ENCODE data around the gene TLCD2. TPM values are rescaled to one million over a fixed set of nuclear protein-coding genes. Genes with fewer than 3 reads are reported as not detected.
"Not testable (repeated sequence)": the region's sequence is repeated elsewhere in the genome, so short reads cannot be mapped to it uniquely, and the experiment has no call there.

TLCD2 gene
- total and polyA plus RNA-seq, 7 experiments from 2014 or later, result 0.05 to 0.49 (median 0.08) TPM; not detected in 3

- Mint-ChIP-seq H3K4me1 (peaks cover 34 to 60% (median 52%) of the 10 kb centered on the region in 7 donors), H3K27ac (peak overlapping the region; percentile 95 to 100 (median 98)), H3K27me3 (no peaks in the 10 kb centered on the region), H3K36me3 (peaks cover 13 to 47% (median 38%) of the 10 kb centered on the region in 5 donors), H3K9me3 (no peaks in the 10 kb centered on the region), H3K4me3 (peak overlapping the region; percentile 89 to 100 (median 97))
- Histone ChIP-seq H3K27me3 (ENCODE audit: control insufficient read depth in 2 of 2, insufficient read depth in 2 of 2, low read length in 2 of 2) (no peaks in the 10 kb centered on the region), H3K4me3 (ENCODE audit: low read length) (peak overlapping the region; percentile 96), H3K36me3 (ENCODE audit: control insufficient read depth in 2 of 3, insufficient read depth in 3 of 3, low read length in 3 of 3) (peaks cover 40 to 57% (median 40%) of the 10 kb centered on the region in 3 experiments), H3K9me3 (ENCODE audit: control insufficient read depth in 2 of 3, low read length in 3 of 3) (no peaks in the 10 kb centered on the region), H3K4me1 (ENCODE audit: control insufficient read depth in 2 of 2, insufficient read depth in 2 of 2, low read length in 2 of 2) (peaks cover 10 to 24% of the 10 kb centered on the region in 2 donors), H3K27ac (ENCODE audit: low read depth, low read length) (peak overlapping the region; percentile 100)
- DNase-seq (no peak), ATAC-seq (no peak)
- intact Hi-C loops (cut with micrococcal nuclease), result no loop called here
- ChIA-PET CTCF (interaction anchor here (0.7 to 1.9 kb wide), 6 partner anchors 14 to 375 kb away, joined by 3 to 7 read pairs (median 4); no protein-coding TSS in a partner anchor), POLR2A (interaction anchor here (0.7 to 2.6 kb wide), 13 partner anchors 14 to 186 kb away, joined by 3 to 32 read pairs (median 5); partner anchors contain the start of genes RILP, RPA1 and SMYD4)
Measured at GRCh38 chr17:1683459-1683858, 26.7 kb downstream of the TLCD2 start.

DNA sequence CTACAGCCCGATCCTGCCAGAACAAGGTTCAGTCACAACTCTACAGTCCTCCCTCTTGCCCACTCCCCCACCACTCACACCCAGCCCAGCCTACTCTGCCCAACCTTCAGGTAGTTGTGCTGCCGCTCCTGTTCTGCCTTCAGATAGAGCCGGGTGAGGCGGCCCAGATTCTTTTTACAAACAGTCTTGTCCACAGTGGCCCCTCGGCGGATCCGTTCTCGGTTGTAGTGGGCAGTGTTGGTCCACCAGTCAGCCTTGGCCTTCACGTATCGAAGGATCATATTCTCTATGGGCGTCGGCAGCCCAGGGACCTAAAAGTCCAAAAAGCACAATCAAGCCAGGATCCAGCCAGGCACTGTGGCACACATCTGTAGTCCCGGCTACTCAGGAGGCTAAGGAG is 33.8 kb downstream of the TLCD2 start:
- Histone ChIP-seq H3K36me3 (ENCODE audit: control insufficient read depth in 2 of 3, insufficient read depth in 3 of 3, low read length in 3 of 3) (peaks cover 82 to 98% (median 88%) of the 10 kb centered on the region in 3 experiments), H3K9me3 (ENCODE audit: control insufficient read depth in 2 of 3, low read length in 3 of 3) (no peaks in the 10 kb centered on the region), H3K4me3 (ENCODE audit: low read length) (no peak overlapping the region), H3K27ac (ENCODE audit: low read depth, low read length) (no peak overlapping the region), H3K4me1 (ENCODE audit: control insufficient read depth in 2 of 2, insufficient read depth in 2 of 2, low read length in 2 of 2) (no peaks in the 10 kb centered on the region), H3K27me3 (ENCODE audit: control insufficient read depth in 2 of 2, insufficient read depth in 2 of 2, low read length in 2 of 2) (no peaks in the 10 kb centered on the region)
- POLR2A ChIA-PET, result no interaction called here
- H3K9me3 Mint-ChIP-seq, result no peaks in the 10 kb centered on the region
- intact Hi-C loops (cut with micrococcal nuclease), result no loop called here
- H3K4me1 Mint-ChIP-seq, result peaks cover 8 to 39% (median 21%) of the 10 kb centered on the region in 7 donors
- no peak for DNase-seq
- H3K36me3 Mint-ChIP-seq, result peaks cover 26 to 52% (median 43%) of the 10 kb centered on the region in 5 donors
- H3K27me3 Mint-ChIP-seq, result no peaks in the 10 kb centered on the region
- CTCF ChIA-PET, result no interaction called here
- ATAC-seq, result no peak
- H3K4me3 Mint-ChIP-seq, result no peak overlapping the region
- peak overlapping the region in 3 of 9 donors; percentile 19 to 72 (median 47) for H3K27ac Mint-ChIP-seq

DNA sequence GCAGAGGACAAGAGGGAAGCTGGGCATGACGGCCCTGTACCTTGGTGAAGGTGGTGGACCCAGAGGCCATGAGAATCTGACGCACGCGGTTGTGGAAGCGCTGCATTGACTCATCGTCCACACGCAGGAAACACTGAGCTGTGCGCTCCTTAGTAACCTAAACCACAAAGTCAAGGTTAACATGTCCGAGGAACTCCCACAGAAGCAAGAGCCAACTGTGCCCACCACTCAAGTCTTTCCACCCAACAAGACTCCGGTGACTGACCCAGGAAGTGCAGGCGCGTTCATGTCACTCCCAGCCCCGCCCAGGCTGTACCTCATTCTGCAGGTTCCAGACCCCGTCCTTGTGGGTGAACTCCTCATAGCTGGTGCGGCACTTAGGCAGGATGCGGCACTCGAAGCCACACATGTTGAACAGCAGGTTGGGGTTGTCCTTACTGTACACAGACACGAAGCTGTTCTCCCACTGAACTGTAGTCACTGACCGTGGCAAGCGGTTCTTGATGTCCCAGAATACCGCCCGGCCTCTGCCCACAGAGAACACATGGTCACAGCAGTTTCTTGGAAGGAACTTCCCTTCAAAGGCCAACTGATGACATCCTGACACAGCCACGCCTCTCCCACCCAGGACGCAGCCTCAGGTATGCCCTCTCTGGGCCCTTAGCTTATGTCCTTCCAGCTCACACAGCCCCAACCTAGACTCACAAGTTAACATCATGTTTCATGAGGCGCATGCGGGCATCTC is 37.0 kb downstream of the TLCD2 start:
- H3K36me3 Mint-ChIP-seq, result peaks cover 29 to 55% (median 43%) of the 10 kb centered on the region in 5 donors
- H3K27me3 Mint-ChIP-seq, result no peaks in the 10 kb centered on the region
- intact Hi-C loops (cut with micrococcal nuclease), result loop anchor here in 1 of 2 donors (5.0 kb wide), 1 partner anchor 369 kb away; the partner anchor contains the start of gene OVCA2
- Histone ChIP-seq H3K4me3 (ENCODE audit: low read length) (no peak overlapping the region), H3K4me1 (ENCODE audit: control insufficient read depth in 2 of 2, insufficient read depth in 2 of 2, low read length in 2 of 2) (no peaks in the 10 kb centered on the region), H3K9me3 (ENCODE audit: control insufficient read depth in 2 of 3, low read length in 3 of 3) (no peaks in the 10 kb centered on the region), H3K36me3 (ENCODE audit: control insufficient read depth in 2 of 3, insufficient read depth in 3 of 3, low read length in 3 of 3) (peaks cover 64 to 98% (median 79%) of the 10 kb centered on the region in 3 experiments), H3K27me3 (ENCODE audit: control insufficient read depth in 2 of 2, insufficient read depth in 2 of 2, low read length in 2 of 2) (no peaks in the 10 kb centered on the region), H3K27ac (ENCODE audit: low read depth, low read length) (no peak overlapping the region)
- ATAC-seq (peak; percentile 26), DNase-seq (peak in 1 of 9 donors; percentile 7)
- ChIA-PET CTCF (interaction anchor here (0.5 kb wide), 1 partner anchor 27 kb away, joined by 3 read pairs; no protein-coding TSS in a partner anchor), POLR2A (interaction anchor here (1.2 kb wide), 1 partner anchor 11 kb away, joined by 4 read pairs; no protein-coding TSS in a partner anchor)
- H3K9me3 Mint-ChIP-seq, result peaks cover 0 to 2% (median 0%) of the 10 kb centered on the region in 11 donors
- H3K4me3 Mint-ChIP-seq, result no peak overlapping the region
- H3K4me1 Mint-ChIP-seq, result peaks cover 19 to 45% (median 34%) of the 10 kb centered on the region in 7 donors
- peak overlapping the region in 5 of 9 donors; percentile 6 to 60 (median 43) for H3K27ac Mint-ChIP-seq

DNA sequence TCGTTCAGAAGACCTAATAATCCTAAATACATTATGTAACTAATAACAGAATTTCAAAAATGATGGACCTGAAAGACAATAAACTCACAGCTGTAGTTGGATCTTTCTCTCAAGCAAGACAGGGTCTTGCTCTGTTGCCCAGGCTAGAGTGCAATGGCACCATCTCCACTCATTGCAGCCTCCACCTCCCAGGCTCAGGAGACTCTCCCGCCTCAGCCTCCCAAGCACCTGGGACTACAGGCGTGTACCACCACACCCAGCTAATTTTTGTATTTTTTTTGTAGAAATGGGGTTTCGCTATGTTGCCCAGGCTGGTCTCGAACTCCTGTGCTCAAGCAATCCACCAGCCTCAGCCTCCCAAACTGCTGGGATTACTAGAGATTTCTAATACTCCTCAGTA is 46.2 kb downstream of the TLCD2 start:
- Mint-ChIP-seq H3K27ac (peak overlapping the region in 1 of 9 donors; percentile 38), H3K36me3 (peaks cover 13 to 45% (median 33%) of the 10 kb centered on the region in 5 donors), H3K4me1 (peaks cover 6 to 18% (median 12%) of the 10 kb centered on the region in 7 donors)
- H3K4me1 ChIP-seq (ENCODE audit: control insufficient read depth in 2 of 2, insufficient read depth in 2 of 2, low read length in 2 of 2); H3K4me3 Mint-ChIP-seq; H3K9me3 ChIP-seq (ENCODE audit: control insufficient read depth in 2 of 3, low read length in 3 of 3); H3K27ac ChIP-seq (ENCODE audit: low read depth, low read length); H3K27me3 ChIP-seq (ENCODE audit: control insufficient read depth in 2 of 2, insufficient read depth in 2 of 2, low read length in 2 of 2); intact Hi-C loops (cut with micrococcal nuclease); CTCF ChIA-PET; H3K9me3 Mint-ChIP-seq; H3K27me3 Mint-ChIP-seq; DNase-seq; ATAC-seq; H3K4me3 ChIP-seq (ENCODE audit: low read length): not testable (repeated sequence)
- H3K36me3 ChIP-seq (ENCODE audit: control insufficient read depth in 2 of 3, insufficient read depth in 3 of 3, low read length in 3 of 3), result peaks cover 31 to 88% (median 35%) of the 10 kb centered on the region in 3 experiments
- POLR2A ChIA-PET, result interaction anchor here (0.8 kb wide), 1 partner anchor 15 kb away, joined by 3 read pairs; no protein-coding TSS in a partner anchor

DNA sequence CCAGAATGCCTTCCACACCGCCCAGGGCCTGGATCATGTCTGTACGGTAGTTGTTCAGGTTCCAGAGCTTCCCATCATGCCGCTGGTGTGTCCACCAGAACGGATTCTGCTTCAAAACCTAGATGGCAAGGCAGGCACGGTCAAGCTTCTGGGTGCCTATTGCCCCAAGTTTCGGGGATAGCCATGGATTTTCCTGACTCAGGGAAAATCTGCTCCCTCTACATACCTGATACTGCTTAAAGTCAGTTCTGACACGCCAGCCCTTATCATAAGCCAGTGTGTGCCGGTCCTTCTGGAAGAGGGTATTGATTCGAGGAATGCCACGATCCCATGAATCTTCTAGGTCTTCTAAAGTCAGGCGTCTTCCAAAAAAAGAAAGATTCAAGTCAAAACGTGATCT is 49.1 kb downstream of the TLCD2 start:
- Histone ChIP-seq H3K27ac (ENCODE audit: low read depth, low read length) (no peak overlapping the region), H3K27me3 (ENCODE audit: control insufficient read depth in 2 of 2, insufficient read depth in 2 of 2, low read length in 2 of 2) (no peaks in the 10 kb centered on the region), H3K9me3 (ENCODE audit: control insufficient read depth in 2 of 3, low read length in 3 of 3) (no peaks in the 10 kb centered on the region), H3K4me3 (ENCODE audit: low read length) (no peak overlapping the region), H3K4me1 (ENCODE audit: control insufficient read depth in 2 of 2, insufficient read depth in 2 of 2, low read length in 2 of 2) (no peaks in the 10 kb centered on the region), H3K36me3 (ENCODE audit: control insufficient read depth in 2 of 3, insufficient read depth in 3 of 3, low read length in 3 of 3) (peaks cover 51 to 89% (median 51%) of the 10 kb centered on the region in 3 experiments)
- Mint-ChIP-seq H3K36me3 (peaks cover 21 to 58% (median 45%) of the 10 kb centered on the region in 5 donors), H3K9me3 (peaks cover 0 to 2% (median 0%) of the 10 kb centered on the region in 11 donors), H3K27ac (no peak overlapping the region), H3K27me3 (no peaks in the 10 kb centered on the region), H3K4me3 (no peak overlapping the region), H3K4me1 (peaks cover 0 to 12% (median 4%) of the 10 kb centered on the region in 7 donors)
- intact Hi-C loops (cut with micrococcal nuclease), result no loop called here
- POLR2A ChIA-PET, result interaction anchor here (0.6 kb wide), 1 partner anchor 15 kb away, joined by 3 read pairs; the partner anchor contains the start of gene SCARF1
- DNase-seq (no peak), ATAC-seq (no peak)
- CTCF ChIA-PET, result interaction anchor here (1.6 kb wide), 2 partner anchors 9 to 11 kb away, joined by 4 to 6 read pairs; partner anchors contain the start of gene RILP

DNA sequence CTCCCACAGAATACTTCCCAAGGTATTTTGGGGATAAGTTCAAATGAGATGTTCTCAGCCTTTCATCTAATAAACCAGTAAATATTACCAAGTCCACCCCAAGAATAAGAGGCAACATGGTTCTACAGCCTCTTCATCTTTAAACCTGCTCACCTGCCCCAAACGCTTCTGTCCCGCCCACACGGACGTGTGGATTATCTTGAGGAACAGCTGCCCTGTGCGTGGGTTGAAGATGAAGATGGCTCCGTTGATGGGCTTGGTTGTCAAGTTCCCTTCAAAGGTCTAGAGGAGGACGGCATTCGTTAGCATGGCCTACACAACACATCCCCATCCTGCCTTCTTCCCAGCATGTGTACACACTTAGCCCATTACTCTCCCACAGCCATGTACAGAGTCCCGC is 52.1 kb downstream of the TLCD2 start:
- Mint-ChIP-seq H3K9me3 (peaks cover 0 to 2% (median 0%) of the 10 kb centered on the region in 11 donors), H3K4me1 (peaks cover 0 to 10% (median 3%) of the 10 kb centered on the region in 7 donors), H3K36me3 (peaks cover 25 to 73% (median 58%) of the 10 kb centered on the region in 5 donors), H3K4me3 (no peak overlapping the region), H3K27me3 (no peaks in the 10 kb centered on the region), H3K27ac (peak overlapping the region in 2 of 9 donors; percentile 47 to 68)
- POLR2A ChIA-PET, result interaction anchor here (0.9 to 1.1 kb wide), 2 partner anchors 11 to 19 kb away, joined by 3 to 6 read pairs; no protein-coding TSS in a partner anchor
- Histone ChIP-seq H3K27ac (ENCODE audit: low read depth, low read length) (no peak overlapping the region), H3K27me3 (ENCODE audit: control insufficient read depth in 2 of 2, insufficient read depth in 2 of 2, low read length in 2 of 2) (no peaks in the 10 kb centered on the region), H3K4me3 (ENCODE audit: low read length) (no peak overlapping the region), H3K36me3 (ENCODE audit: control insufficient read depth in 2 of 3, insufficient read depth in 3 of 3, low read length in 3 of 3) (peaks cover 66 to 96% (median 75%) of the 10 kb centered on the region in 3 experiments), H3K9me3 (ENCODE audit: control insufficient read depth in 2 of 3, low read length in 3 of 3) (no peaks in the 10 kb centered on the region), H3K4me1 (ENCODE audit: control insufficient read depth in 2 of 2, insufficient read depth in 2 of 2, low read length in 2 of 2) (no peaks in the 10 kb centered on the region)
- intact Hi-C loops (cut with micrococcal nuclease), result no loop called here
- DNase-seq (peak in 1 of 9 donors; percentile 8), ATAC-seq (no peak)
- CTCF ChIA-PET, result interaction anchor here (1.7 kb wide), 1 partner anchor 10 kb away, joined by 4 read pairs; no protein-coding TSS in a partner anchor
